ENCODE data around the gene CCP110.

CCP110 gene

DNA sequence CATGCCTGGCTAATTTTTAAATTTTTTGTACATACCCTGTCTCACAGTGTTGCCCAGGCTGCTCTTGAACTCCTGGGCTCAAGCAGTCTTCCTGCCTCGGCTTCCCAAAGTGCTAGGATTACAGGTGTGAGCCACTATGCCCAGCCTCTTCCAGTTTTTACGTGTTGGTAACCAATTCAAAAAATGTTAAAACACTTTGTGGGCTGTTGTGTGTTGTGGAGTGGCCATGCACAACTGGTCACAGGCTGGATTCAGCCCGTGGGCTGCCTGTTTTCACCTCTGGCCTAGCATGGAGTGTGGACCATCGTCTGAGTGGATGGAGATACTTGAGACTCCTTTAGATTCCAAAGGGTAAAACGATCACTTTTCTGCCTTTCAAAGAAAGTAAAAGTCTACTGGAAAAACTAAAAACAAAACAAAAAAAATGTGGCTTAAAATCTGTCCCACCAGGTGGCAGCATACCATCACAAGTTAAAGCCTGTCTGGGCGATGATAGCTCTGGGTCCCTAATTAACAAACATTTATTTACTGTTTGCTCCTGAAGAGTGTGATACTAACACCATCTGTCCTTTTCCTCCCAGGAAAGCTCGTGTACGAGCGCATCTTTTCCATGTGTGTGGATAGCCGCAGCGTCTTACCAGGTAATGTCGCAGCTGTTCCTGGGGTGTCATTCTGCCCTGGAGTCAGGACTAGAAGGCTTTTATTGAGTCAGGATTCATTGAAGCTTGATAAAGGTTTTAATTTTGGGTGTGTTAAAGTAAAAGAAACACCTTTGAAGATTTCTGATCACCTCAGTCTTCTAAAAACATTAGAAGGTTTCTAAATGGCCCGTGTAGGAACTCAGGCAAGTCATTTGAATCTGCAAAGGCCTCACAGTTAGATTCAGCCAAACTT is 77.6 kb downstream of the CCP110 start:
- DNase-seq, result peak; percentile 59
